ENCODE measurements around the gene CACHD1. TPM values are rescaled to one million over a fixed set of nuclear protein-coding genes. Genes with fewer than 3 reads are reported as not detected.
A peak's percentile ranks its signal among the peaks of the same experiment; 100 is the strongest.

CACHD1 gene
- total and polyA plus RNA-seq, 9 of the 15 experiments (the other 6 are each of a cell fraction or from before 2014, with no cell fraction given): 0.07 TPM; not detected in 8

GRCh38 chr1:64523413-64524337 is 53.7 kb downstream of the CACHD1 start:
- H3K27me3 ChIP-seq (ENCODE audit: control insufficient read depth in 2 of 2, insufficient read depth in 2 of 2, low read length in 2 of 2): 0 out of 5 replicates have a peak, but pooled peaks cover 0 to 4% of the 10 kb centered on the region in 2 experiments
- no peaks in the 10 kb centered on the region for H3K36me3 ChIP-seq (ENCODE audit: control insufficient read depth, insufficient read depth, low read length)
- H3K9me1 ChIP-seq (ENCODE audit: control insufficient read depth, insufficient read depth, low read length): no peaks in the 10 kb centered on the region
- no peak overlapping the region for H3K27ac ChIP-seq (ENCODE audit: extremely low read depth, low read depth, low read length)
- in situ Hi-C loops (cut with MboI) (no loop called here), intact Hi-C loops (cut with micrococcal nuclease) (no loop called here)
- no peaks in the 10 kb centered on the region for H4K20me1 ChIP-seq (replicated peaks; ENCODE audit: control insufficient read depth, insufficient read depth, low read length)
- ChIA-PET POLR2A (no interaction called here), CTCF (ENCODE audit: low intra/inter-chr PET ratio) (no interaction called here)
- no peaks in the 10 kb centered on the region for H3K4me1 ChIP-seq (replicated peaks in 1 of 2; ENCODE audit: control insufficient read depth in 2 of 2, insufficient read depth in 2 of 2, low read length in 2 of 2)
- no peak overlapping the region for H3K4me2 ChIP-seq (ENCODE audit: insufficient read depth, low read length)
- BruUV-seq (replicated peaks): no TSS peak
- no peak for DNase-seq (ENCODE audit: extremely low read depth in 1 of 4, low spot score in 3 of 4)
- WGBS (ENCODE audit: insufficient coverage, low coverage, missing lambda C conversion rate): under 1% methylated on average over 5 of the region's 5 CpGs
- H3K9me3 ChIP-seq (replicated peaks; ENCODE audit: control insufficient read depth, insufficient read depth, low read depth, low read length): no peaks in the 10 kb centered on the region
- no peak overlapping the region for H3K9ac ChIP-seq (ENCODE audit: insufficient read depth in 1 of 2, low read depth in 2 of 2, low read length in 2 of 2)
- no peak overlapping the region for H2AFZ ChIP-seq (ENCODE audit: low read depth, low read length)
- no peak for ATAC-seq
- peak; percentile 37; the same call in 1 of the 2 replicates for TF ChIP-seq ZNF316 (IDR thresholded peaks at IDR 0.05)
- TF ChIP-seq RCOR1 (IDR thresholded peaks at IDR 0.05; ENCODE audit: borderline replicate concordance in 1 of 2, low read depth in 2 of 2, low read length in 2 of 2): no peak
- H3K4me3 ChIP-seq: no peak overlapping the region
- FAIRE-seq: no peak
- no peaks in the 10 kb centered on the region for H3K79me2 ChIP-seq (ENCODE audit: control insufficient read depth, insufficient read depth, low read length)

DNA sequence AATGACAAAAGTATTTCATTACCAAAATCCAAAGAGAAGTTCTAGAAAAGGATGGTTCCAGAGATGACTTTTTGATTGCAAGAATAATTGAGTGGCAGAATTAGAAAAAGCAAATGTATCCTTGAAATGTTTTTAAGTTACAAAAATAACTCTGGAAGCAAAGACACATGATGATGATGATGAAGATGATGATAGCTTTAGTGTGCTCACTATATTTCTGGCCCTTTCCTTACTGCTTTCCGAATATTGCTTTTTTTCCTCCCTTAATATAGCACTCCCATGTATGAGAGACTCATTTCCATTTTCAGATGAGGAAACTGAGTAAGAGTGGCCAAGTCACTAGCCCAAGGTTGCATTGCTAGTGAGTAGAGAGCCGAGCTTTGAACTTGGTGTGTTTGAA is 54.7 kb downstream of the CACHD1 start:
- Histone ChIP-seq H3K27me3 (ENCODE audit: control insufficient read depth in 2 of 2, insufficient read depth in 2 of 2, low read length in 2 of 2) (0 out of 5 replicates have a peak, but pooled peaks cover 0 to 4% of the 10 kb centered on the region in 2 experiments), H2AFZ (ENCODE audit: low read depth, low read length) (no peak overlapping the region), H3K27ac (ENCODE audit: extremely low read depth, low read depth, low read length) (no peak overlapping the region), H3K4me3 (no peak overlapping the region), H3K9me1 (ENCODE audit: control insufficient read depth, insufficient read depth, low read length) (no peaks in the 10 kb centered on the region), H3K4me1 (replicated peaks in 1 of 2; ENCODE audit: control insufficient read depth in 2 of 2, insufficient read depth in 2 of 2, low read length in 2 of 2) (no peaks in the 10 kb centered on the region), H3K79me2 (ENCODE audit: control insufficient read depth, insufficient read depth, low read length) (no peaks in the 10 kb centered on the region), H4K20me1 (replicated peaks; ENCODE audit: control insufficient read depth, insufficient read depth, low read length) (no peaks in the 10 kb centered on the region), H3K4me2 (ENCODE audit: insufficient read depth, low read length) (no peak overlapping the region), H3K36me3 (ENCODE audit: control insufficient read depth, insufficient read depth, low read length) (no peaks in the 10 kb centered on the region), H3K9ac (ENCODE audit: insufficient read depth in 1 of 2, low read depth in 2 of 2, low read length in 2 of 2) (no peak overlapping the region), H3K9me3 (replicated peaks; ENCODE audit: control insufficient read depth, insufficient read depth, low read depth, low read length) (no peaks in the 10 kb centered on the region)
- FAIRE-seq (no peak), DNase-seq (ENCODE audit: extremely low read depth in 1 of 4, low spot score in 3 of 4) (no peak), ATAC-seq (no peak)
- ChIA-PET CTCF (ENCODE audit: low intra/inter-chr PET ratio) (no interaction called here), POLR2A (no interaction called here)
- in situ Hi-C loops (cut with MboI): no loop called here
- intact Hi-C loops (cut with micrococcal nuclease): no loop called here
- WGBS (ENCODE audit: insufficient coverage, low coverage, missing lambda C conversion rate): 0% methylated on average over 2 of the region's 2 CpGs
- TF ChIP-seq COPS2 (conservative IDR thresholded peaks at IDR 0.05): no peak
- BruUV-seq (replicated peaks): no TSS peak

Data from K562 (cell line).